Keratinocyte (primary cell): ENCODE data around the gene TRAF5. TPM values are rescaled to one million over a fixed set of nuclear protein-coding genes. Genes with fewer than 3 reads are reported as not detected.
A peak's percentile ranks its signal among the peaks of the same experiment; 100 is the strongest.
"Not testable (repeated sequence)": the region's sequence is repeated elsewhere in the genome, so short reads cannot be mapped to it uniquely, and the experiment has no call there.

Source experiments
- DNase-seq: peaks from one replicate; pipeline ENCODE4 v3.0.0-alpha.2; 2011; ENCODE audit warnings: low read depth, missing footprints, low spot score
- FAIRE-seq: peaks from 2 replicates; lab custom pipeline; 2011; peaks lifted over from hg19 to GRCh38; lab: Jason Lieb, UNC
- H2AFZ ChIP-seq: 2 replicates; pipeline ENCODE4 v1.6.0; 2012; ENCODE audit warnings: low read length, control low read depth, inconsistent platforms; ENCODE audit not compliant: control insufficient read depth
- H3K27ac ChIP-seq: 2 replicates; pipeline ENCODE4 v1.5.1; 2011; ENCODE audit warnings: low read length; ENCODE audit not compliant: control insufficient read depth, insufficient read depth
- H3K27me3 ChIP-seq: 3 replicates; pipeline ENCODE4 v1.6.0; 2011; ENCODE audit warnings: low read length; ENCODE audit not compliant: control insufficient read depth, insufficient read depth; ENCODE audit errors: extremely low read depth
- H3K36me3 ChIP-seq, 2 experiments: 2 replicates in 1 of 2; 3 replicates in 1 of 2; pipeline ENCODE4 v1.5.1; 2011; ENCODE audit warnings: low read length in 2 of 2, mild to moderate bottlenecking in 1 of 2; ENCODE audit not compliant: control insufficient read depth in 2 of 2, insufficient read depth in 2 of 2; ENCODE audit errors: extremely low read depth in 1 of 2
- H3K4me1 ChIP-seq: 3 replicates; pipeline ENCODE4 v1.5.1; 2011; ENCODE audit warnings: low read length; ENCODE audit not compliant: control insufficient read depth, insufficient read depth; ENCODE audit errors: extremely low read depth
- H3K4me2 ChIP-seq: 3 replicates; pipeline ENCODE4 v1.6.0; 2011; ENCODE audit warnings: low read depth, low read length; ENCODE audit not compliant: control insufficient read depth, insufficient read depth; ENCODE audit errors: extremely low read depth
- H3K4me3 ChIP-seq, 3 experiments: fragments of 200-600 bp in 1 of 3; sonication (generic) in 1 of 3; 2 replicates in 2 of 3; 3 replicates in 1 of 3; pipeline ENCODE4 v1.5.1; 2011 to 2016; ENCODE audit warnings: low read length in 3 of 3, mild to moderate bottlenecking in 3 of 3, control low read depth in 2 of 3, inconsistent platforms in 1 of 3, low read depth in 1 of 3, mixed read lengths in 1 of 3, mixed run types in 1 of 3, moderate library complexity in 1 of 3; ENCODE audit not compliant: control insufficient read depth in 2 of 3, insufficient read depth in 2 of 3; ENCODE audit errors: extremely low read depth in 1 of 3
- H3K79me2 ChIP-seq: 2 replicates; pipeline ENCODE4 v1.6.0; 2012; ENCODE audit warnings: low read length; ENCODE audit not compliant: control insufficient read depth, insufficient read depth
- H3K9ac ChIP-seq: 3 replicates; pipeline ENCODE4 v1.6.0; 2011; ENCODE audit warnings: low read length; ENCODE audit not compliant: control insufficient read depth, insufficient read depth; ENCODE audit errors: extremely low read depth
- H3K9me1 ChIP-seq: 3 replicates; pipeline ENCODE4 v1.6.0; 2011; ENCODE audit warnings: low read length; ENCODE audit not compliant: control insufficient read depth, insufficient read depth; ENCODE audit errors: extremely low read depth
- H3K9me3 ChIP-seq: 2 replicates; pipeline ENCODE4 v1.5.1; 2012; ENCODE audit warnings: low read depth, low read length; ENCODE audit not compliant: control insufficient read depth
- H4K20me1 ChIP-seq: 3 replicates; pipeline ENCODE4 v1.6.0; 2011; ENCODE audit warnings: low read length; ENCODE audit not compliant: control insufficient read depth, insufficient read depth; ENCODE audit errors: extremely low read depth
- EZH2 ChIP-seq: IDR thresholded peaks from one replicate; pipeline ENCODE4 v1.6.1; 2012; ENCODE audit warnings: inconsistent platforms, mild to moderate bottlenecking, low read length, moderate library complexity
- dilution Hi-C: fragments of 300-500 bp; cut with MboI; formaldehyde crosslinking; loops from one replicate; pipeline ENCODE4 v1.7.0; 2020; ENCODE audit warnings: low sequenced_read_pairs; ENCODE audit not compliant: extremely low pct_ligation_motif_present
- polyA plus RNA-seq, 5 experiments: library from polyadenylated mRNA; depleted of rRNA in 3 of 5; stranded (reverse) in 3 of 5; stranded (forward) in 1 of 5; unstranded in 1 of 5; fragments of >200 nt; gene quantifications; 1 replicate in 1 of 5; 2 replicates in 3 of 5; 3 replicates in 1 of 5; pipeline versions ENCODE4 v1.2.1 to v1.2.3, GENCODE V29; 2011 to 2012; ENCODE audit warnings: missing spikeins in 2 of 5, low read depth in 1 of 5, low replicate concordance in 1 of 5
- TF ChIP-seq, protein P1 (sequence below), 3 experiments: IDR thresholded peaks in 1 of 3; conservative IDR thresholded peaks in 1 of 3; optimal IDR thresholded peaks in 1 of 3; 2 replicates in 2 of 3; 3 replicates in 1 of 3; pipeline versions ENCODE3 to v1.5.1; 2011; ENCODE audit warnings: low read length in 3 of 3, mild to moderate bottlenecking in 3 of 3, moderate library complexity in 2 of 3, control low read depth in 1 of 3, inconsistent platforms in 1 of 3; ENCODE audit not compliant: insufficient read depth in 2 of 3; ENCODE audit errors: extremely low read depth in 1 of 3

The TRAF5 gene
- polyA plus RNA-seq, 1 donor (not counting 4 experiments of a cell fraction or from before 2014, with no cell fraction given): 2.1 TPM

DNA sequence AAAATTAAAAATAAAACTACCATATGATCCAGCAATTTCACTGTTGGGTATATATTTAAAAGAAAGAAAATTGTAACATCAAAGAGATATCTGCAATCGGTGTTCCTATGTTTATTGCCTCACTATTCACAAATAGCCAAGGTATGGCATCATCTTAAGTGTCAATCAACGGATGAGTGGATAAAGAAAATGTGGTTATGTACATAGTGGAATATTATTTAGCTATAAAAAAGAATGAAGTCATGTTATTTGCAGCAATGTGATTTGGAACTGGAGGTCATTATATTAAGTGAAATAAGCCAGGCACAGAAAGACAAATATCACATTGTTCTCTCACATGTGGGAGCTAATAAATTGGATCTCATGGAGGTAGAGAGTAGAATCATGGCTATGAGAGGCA lies 89.1 kb downstream of the TRAF5 start:
- DNase-seq (no peak), FAIRE-seq (no peak)
- Histone ChIP-seq H3K9me3 (peaks cover 3% of the 10 kb centered on the region), H3K79me2 (no peaks in the 10 kb centered on the region), H3K36me3 (no peaks in the 10 kb centered on the region), H3K4me1 (peaks cover 4% of the 10 kb centered on the region), H4K20me1 (no peaks in the 10 kb centered on the region), H3K27me3 (no peaks in the 10 kb centered on the region), H3K9me1 (no peaks in the 10 kb centered on the region), H3K4me2 (no peak overlapping the region), H3K9ac (no peak overlapping the region), H3K4me3 (no peak overlapping the region), H3K27ac (no peak overlapping the region), H2AFZ (no peak overlapping the region)
- TF ChIP-seq EZH2: no peak
- TF ChIP-seq, protein P1, sequence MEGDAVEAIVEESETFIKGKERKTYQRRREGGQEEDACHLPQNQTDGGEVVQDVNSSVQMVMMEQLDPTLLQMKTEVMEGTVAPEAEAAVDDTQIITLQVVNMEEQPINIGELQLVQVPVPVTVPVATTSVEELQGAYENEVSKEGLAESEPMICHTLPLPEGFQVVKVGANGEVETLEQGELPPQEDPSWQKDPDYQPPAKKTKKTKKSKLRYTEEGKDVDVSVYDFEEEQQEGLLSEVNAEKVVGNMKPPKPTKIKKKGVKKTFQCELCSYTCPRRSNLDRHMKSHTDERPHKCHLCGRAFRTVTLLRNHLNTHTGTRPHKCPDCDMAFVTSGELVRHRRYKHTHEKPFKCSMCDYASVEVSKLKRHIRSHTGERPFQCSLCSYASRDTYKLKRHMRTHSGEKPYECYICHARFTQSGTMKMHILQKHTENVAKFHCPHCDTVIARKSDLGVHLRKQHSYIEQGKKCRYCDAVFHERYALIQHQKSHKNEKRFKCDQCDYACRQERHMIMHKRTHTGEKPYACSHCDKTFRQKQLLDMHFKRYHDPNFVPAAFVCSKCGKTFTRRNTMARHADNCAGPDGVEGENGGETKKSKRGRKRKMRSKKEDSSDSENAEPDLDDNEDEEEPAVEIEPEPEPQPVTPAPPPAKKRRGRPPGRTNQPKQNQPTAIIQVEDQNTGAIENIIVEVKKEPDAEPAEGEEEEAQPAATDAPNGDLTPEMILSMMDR (optimal IDR thresholded peaks at IDR 0.05 in 1 of 3, IDR thresholded peaks at IDR 0.05 in 1 of 3, conservative IDR thresholded peaks at IDR 0.05 in 1 of 3; ENCODE audit: extremely low read depth in 1 of 3, insufficient read depth in 2 of 3, low read length in 3 of 3): no peak
- dilution Hi-C loops: no loop called here

DNA sequence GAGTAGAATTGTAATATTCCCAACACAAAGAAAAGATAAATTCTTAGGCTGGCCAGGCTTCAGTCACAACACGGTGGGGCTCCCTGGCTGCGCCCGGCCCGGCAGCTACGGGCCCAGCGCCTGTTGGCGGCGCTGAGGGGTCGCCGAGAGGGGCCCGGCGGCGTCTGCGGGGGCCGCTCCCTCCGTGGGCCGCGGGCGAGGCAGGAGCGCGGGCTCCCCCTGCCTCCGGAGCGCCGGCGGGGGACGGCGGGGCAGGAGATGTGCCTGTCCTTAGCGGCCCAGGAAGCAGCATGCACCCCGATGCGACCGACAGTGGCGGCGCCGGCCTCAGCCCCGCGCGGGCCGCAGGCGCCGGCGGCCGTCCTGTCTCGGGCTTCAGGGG lies 89.6 kb downstream of the TRAF5 start:
- H3K4me3 ChIP-seq: peak overlapping the region in 1 of 3 experiments; percentile 18
- H3K36me3 ChIP-seq, H2AFZ ChIP-seq, FAIRE-seq, H3K9me1 ChIP-seq, dilution Hi-C loops, DNase-seq, H3K27me3 ChIP-seq, H3K79me2 ChIP-seq, H3K4me1 ChIP-seq, H3K27ac ChIP-seq, H4K20me1 ChIP-seq, H3K9me3 ChIP-seq: not testable (repeated sequence)
- H3K4me2 ChIP-seq: peak overlapping the region; percentile 79
- peak overlapping the region; percentile 37 for H3K9ac ChIP-seq

DNA sequence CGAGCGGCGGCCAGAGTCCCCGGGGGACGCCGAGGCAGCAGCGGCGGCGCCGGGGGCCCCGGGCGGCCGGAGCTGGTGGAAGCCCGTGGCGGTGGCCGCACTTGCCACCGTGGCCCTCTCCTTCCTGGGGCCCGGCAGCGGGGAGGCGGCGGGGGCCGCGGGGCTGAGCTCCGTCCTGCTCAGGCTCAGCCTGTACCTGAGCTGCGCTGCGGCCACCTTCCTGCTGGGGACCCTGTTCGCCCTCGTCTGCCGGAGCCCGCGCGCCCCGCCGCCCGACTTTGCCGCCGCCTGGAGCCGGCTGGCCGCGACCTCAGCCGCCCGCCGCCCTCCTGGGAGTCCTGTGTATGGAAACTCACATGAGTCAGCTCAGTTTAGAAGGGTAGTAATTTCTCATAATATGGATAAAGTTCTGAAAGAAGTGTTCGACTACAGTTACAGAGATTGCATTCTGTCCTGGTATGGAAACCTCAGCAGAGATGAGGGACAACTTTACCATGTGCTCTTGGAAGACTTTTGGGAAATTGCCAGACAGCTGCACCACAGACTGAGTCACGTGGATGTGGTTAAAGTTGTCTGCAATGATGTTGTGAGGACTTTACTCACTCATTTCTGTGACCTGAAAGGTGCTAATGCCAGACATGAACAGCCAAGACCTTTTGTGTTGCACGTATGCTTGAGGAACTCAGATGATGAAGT lies 90.1 kb downstream of the TRAF5 start:
- H3K36me3 ChIP-seq, H3K79me2 ChIP-seq, dilution Hi-C loops, H3K9me3 ChIP-seq, H3K27ac ChIP-seq, H3K4me1 ChIP-seq, H3K27me3 ChIP-seq, DNase-seq, H4K20me1 ChIP-seq, H3K9me1 ChIP-seq: not testable (repeated sequence)
- Histone ChIP-seq H3K4me3 (peak overlapping the region; percentile 1 to 59 (median 18)), H3K4me2 (peak overlapping the region; percentile 79), H3K9ac (peak overlapping the region; percentile 37), H2AFZ (peak overlapping the region; percentile 47)
- peak; percentile 99 for FAIRE-seq
